GM19328 (cell line): ENCODE results near the gene SERPINE1.
"Not testable (repeated sequence)": the region's sequence is repeated elsewhere in the genome, so short reads cannot be mapped to it uniquely, and the experiment has no call there.

ENCODE experiments used
- ATAC-seq: cut with Tn5 transposase; IDR thresholded peaks from one replicate; pipeline ENCODE4 v1.9.1; 2021; ENCODE audit warnings: mild to moderate bottlenecking, moderate library complexity; ENCODE audit not compliant: unreplicated experiment

SERPINE1 gene

DNA sequence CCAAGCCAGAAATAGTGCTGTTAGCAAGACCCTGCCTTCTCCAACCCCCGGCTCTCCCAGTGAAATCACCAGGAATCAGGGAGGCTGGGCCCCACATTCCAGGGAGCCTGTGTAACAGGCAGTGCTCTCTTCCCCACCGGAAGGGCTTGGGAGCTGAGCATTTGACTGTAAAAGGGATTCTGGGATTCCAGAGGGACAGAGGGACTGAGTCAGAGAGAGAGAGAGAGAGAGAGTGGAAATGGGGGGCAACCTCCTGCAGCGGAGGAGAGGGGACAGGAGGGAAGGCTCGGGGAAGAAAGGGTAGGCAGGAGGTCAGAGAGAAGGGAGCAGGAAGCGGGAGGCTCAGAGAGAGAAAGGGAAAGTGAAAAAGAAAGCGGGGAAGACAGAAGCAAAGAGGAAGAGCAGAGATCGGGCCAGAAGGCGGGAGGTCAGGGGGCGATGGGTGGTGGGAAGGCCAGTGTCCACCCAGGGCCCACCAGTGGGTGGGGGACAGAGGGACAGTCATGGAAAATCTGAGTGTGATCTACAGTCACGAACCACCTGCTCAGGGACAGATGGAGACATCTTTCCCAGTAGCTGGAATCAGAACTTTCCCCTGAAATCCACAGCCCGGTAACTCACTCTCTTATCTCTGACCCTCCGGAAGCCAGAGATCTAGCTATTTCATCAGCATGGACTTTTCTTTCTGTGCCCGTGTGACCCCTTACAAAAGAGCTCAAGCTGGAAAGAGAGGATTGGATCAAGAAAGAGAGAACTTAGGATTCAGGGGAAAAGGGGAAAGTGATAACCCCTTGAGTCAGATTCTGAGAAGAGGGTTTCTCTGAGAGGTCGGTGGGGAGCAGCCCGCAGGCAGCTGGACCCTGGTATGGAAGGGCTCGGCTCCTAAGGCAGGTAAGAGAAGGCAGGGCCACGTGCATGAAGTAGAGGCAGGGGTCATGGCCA, 4.6 kb upstream of the SERPINE1 start:
- no peak for ATAC-seq

DNA sequence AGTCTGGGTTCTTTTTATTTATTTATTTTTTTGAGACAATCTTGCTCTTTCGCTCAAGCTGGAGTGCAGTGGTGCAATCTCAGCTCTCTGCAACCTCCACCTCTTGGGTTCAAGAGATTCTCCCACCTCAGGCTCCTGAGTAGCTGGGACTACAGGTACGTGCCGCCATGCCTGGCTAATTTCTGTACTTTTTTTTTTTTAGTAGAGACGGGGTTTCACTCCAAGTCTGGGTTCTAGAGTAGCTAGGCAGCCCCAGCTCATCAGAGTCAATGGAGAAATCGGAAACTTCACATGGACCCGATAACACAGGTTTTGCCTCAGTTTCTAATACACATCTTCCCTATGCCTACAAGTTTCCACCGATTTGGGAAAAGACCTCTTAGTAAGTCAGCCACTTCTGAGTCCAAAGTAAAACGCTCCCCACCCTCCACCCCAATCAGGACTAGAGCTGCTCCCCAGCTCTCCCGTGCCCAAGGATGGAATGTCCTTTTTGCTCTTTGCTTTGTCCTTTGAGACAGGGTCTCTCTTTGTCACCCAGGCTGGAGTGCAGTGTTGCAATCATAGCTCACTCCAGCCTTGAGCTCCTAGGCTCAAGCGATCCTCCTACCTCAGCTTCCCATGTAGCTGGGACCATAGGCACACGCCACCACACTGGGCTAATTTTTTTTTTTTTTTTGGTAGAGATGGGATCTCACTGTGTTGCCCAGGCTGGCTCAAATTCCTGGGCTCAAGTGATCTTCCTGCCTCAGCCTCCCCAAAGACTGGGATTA, 3.8 kb upstream of the SERPINE1 start:
- ATAC-seq: no peak

DNA sequence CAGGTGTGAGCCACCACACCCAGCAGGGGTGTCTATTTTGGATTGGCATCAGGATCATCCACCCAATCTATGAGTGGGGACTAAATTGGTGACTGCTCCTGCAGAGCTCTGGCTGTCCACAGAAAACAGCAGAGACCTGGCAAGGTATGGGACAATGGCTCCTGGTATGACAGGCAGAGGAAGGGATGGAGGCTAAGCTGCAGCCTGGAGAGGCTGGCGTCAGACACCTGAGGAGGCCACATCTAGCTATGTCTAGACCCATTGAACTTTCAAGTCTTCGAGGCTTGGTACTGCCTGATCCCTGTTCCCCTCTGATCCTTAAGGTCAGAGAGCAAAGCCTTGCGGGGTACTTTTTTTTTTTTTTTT, 3.2 kb upstream of the SERPINE1 start:
- no peak for ATAC-seq

DNA sequence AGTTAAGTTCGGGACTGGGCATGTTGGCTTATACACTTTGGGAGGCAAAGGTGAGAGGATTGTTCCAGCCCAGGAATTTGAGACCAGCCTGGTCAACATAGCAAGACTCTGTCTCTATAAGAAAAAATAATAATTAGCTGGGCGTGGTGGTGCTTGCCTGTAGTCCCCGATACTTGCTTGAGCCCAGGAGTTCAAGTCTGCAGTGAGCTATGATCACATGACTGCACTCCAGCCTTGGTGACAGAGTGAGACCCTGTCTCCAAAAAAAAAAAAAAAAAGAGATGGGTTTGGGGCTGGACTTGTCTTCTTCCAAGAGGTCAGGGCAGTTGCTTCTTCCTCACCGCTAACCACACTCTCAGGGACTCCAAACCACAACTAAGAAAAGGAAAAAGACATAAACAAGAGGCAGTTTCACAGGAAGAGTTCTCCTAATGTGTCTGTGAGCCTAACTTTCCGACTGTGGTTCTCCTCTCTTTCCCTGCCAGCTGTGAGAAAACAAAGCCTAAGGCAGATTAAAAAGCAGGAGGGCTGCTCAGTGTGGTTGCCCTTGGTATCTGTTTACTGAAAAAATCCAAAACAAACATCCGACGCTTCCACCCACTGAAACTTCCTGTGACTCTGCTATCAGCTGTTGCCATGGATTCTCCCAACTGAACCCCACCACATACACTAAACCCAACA, 2.4 kb upstream of the SERPINE1 start:
- ATAC-seq: no peak

DNA sequence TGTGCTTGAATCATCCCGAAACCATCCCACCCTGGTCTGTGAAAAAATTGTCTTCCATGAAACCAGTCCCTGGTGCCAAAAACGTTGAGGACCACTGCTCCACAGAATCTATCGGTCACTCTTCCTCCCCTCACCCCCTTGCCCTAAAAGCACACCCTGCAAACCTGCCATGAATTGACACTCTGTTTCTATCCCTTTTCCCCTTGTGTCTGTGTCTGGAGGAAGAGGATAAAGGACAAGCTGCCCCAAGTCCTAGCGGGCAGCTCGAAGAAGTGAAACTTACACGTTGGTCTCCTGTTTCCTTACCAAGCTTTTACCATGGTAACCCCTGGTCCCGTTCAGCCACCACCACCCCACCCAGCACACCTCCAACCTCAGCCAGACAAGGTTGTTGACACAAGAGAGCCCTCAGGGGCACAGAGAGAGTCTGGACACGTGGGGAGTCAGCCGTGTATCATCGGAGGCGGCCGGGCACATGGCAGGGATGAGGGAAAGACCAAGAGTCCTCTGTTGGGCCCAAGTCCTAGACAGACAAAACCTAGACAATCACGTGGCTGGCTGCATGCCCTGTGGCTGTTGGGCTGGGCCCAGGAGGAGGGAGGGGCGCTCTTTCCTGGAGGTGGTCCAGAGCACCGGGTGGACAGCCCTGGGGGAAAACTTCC, 784 bp upstream of the SERPINE1 start:
- no peak for ATAC-seq

DNA sequence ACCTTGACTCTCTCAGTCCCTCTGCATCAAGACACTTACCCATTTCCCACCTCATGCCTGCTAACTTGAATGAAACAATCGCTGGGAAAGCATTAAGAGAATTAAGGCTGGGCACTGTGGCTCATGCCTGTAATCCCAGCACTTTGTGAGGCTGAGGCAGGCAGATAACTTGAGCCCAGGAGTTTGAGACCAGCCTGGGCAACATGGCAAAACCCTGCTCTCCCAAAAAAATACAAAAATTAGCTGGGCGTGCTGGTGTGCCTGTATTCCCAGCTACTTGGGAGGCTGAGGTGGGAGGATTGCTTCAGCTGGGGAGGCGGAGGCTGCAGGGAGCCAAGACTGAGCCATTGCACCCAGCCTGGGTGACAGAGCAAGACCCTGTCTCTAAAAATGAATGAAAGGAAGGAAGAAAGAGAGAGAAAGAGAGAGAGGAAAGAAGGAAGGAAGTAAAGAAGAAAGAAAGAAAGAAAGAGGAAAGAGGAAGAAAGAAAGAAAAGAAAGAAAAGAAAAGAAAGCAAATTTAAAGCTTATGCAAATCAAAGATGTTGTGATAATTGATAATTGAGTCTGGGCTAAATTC, 646 bp downstream of the SERPINE1 start:
- ATAC-seq: no peak

DNA sequence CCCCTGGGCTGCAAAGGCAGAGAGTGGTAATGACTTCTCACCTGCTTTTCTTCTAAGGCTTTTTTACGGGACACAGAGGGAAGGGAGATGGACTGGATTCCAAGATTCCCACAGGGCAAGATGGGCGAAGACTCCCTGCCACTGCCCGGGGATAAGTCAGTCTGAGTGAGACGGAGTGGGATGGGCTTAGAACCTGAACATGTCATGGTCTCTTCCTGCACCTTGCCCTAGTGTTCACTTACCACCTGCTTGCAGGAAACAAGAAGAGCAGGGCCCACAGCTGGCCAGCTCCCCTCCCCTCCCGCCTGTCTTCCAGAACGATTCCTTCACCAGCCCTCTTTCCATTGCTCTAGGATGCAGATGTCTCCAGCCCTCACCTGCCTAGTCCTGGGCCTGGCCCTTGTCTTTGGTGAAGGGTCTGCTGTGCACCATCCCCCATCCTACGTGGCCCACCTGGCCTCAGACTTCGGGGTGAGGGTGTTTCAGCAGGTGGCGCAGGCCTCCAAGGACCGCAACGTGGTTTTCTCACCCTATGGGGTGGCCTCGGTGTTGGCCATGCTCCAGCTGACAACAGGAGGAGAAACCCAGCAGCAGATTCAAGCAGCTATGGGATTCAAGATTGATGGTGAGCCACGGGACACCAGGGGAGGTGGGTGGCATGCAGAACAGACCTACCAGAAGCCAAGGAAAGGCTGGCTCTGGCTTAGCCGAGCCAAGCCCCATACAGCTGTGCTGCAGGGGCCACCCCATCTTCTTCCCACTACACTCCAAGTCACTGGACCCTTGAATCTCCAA, 1.3 kb downstream of the SERPINE1 start:
- no peak for ATAC-seq

DNA sequence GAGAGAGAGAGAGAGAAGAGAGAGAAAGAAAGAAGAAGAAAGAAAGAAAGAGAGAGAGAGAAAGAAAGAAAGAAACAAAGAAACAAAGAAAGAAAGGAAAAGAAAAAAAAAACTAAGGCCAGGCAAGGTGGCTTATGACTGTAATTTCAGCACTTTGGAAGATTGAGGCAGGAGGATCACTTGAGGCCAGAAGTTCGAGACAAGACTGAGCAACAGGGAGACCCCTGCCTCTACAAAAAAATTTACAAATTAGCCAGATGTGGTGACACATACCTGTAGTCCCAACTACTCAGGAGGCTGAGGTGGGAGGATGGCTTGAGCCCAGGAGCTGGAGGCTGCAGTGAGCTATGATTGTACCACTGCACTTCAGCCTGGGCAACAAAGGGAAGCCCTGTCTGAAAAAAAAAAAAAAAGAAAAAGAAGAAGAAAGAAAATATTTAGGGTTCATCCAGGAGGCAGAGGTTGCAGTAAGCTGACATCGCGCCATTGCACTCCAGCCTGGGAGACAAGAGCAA, 2.8 kb downstream of the SERPINE1 start:
- ATAC-seq: no peak

DNA sequence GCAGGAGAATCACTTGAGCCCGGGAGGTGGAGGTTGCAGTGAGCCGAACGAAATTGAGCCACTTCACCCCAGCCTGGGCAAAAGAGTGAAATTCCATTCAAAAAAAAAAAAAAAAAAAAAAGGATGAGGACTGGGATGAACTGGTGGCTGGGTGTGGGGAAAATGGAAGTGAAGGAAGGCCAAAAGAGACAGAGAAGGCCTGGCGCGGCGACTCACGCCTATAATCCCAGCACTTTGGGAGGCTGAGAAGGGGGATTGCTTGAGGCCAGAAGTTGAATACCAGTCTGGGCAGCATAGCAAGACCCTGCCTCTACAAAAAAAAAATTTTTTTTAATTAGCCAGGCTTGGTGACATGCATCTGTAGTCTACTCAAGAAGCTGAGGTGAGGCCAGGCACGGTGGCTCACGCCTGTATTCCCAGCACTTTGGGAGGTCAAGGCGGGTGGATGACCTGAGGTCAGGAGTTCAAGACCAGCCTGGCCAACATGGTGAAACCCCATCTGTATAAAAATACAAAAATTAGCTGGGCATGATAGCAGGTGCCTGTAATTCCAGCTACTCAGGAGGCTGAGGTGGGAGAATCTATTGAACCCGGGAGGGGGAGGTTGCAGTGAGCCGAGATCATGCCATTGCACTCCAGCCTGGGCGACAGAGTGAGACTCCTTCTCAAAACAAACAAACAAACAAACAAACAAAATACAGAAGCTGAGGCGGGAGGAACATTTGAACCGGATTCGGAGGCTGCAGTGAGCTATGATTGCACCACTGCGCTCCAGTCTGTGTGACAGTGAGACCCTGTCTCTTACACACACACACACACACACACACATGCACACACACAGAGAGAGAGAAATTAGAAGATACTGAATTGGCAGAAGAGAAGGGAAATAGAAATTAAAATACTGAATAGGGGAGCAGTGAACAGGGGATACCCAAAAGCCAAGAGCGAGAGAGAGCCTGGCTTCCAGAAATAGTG, 6.0 kb downstream of the SERPINE1 start:
- ATAC-seq: not testable (repeated sequence)

DNA sequence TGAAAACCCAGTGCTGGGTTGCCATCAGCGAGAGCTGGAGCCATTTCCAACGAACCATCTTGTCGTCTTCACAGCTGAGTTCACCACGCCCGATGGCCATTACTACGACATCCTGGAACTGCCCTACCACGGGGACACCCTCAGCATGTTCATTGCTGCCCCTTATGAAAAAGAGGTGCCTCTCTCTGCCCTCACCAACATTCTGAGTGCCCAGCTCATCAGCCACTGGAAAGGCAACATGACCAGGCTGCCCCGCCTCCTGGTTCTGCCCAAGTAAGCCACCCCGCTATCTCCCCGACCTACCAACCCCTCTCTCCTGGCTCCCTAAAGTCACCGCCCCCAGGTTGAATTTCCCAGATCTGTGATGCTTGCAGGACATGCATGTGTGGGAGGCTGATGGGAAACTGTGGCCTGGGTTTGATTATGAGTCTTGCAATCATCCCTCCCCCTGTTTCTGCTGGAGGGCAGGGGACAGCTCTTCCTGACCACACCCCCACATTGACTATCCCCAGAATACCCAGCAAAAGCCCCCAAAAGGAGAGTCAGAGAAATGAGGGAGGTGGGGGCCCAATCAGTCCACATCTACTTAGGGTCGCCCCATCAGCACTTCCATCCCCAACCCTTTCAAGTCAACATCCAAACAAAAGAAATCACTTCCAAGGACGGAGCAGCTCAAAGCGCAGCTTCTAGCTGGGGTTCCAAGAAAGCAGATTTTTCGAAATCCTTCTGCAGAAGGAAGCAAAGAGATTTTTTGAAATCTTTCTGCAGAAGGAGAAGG, 6.9 kb downstream of the SERPINE1 start:
- no peak for ATAC-seq

DNA sequence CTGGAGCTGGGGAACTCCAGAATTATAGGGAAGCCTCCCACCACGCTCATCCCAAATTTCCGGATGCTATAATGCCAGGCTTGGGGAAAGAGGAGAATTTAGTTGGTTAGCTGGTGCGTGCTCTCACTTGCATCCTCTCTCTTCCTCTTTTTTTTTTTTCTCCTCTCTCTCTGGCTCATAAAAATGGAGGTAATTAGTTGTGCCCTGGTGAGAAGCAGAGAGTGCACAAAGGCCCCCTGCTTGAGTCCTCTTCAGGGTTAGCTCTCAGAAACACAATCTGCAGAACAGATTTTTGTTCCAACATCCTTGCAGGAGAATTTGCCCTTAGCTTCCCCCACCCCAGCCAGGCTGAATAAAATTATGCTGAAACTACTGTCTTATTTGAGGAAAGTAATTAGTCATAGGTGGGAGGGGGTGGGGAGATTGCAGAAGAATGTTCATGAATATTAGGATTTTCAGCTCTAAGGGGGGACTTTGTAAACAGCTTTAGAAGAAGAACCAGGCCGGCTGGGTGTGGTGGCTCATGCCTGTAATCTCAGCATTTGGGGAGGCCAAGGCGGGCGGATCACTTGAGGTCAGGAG, 7.6 kb downstream of the SERPINE1 start:
- no peak for ATAC-seq

DNA sequence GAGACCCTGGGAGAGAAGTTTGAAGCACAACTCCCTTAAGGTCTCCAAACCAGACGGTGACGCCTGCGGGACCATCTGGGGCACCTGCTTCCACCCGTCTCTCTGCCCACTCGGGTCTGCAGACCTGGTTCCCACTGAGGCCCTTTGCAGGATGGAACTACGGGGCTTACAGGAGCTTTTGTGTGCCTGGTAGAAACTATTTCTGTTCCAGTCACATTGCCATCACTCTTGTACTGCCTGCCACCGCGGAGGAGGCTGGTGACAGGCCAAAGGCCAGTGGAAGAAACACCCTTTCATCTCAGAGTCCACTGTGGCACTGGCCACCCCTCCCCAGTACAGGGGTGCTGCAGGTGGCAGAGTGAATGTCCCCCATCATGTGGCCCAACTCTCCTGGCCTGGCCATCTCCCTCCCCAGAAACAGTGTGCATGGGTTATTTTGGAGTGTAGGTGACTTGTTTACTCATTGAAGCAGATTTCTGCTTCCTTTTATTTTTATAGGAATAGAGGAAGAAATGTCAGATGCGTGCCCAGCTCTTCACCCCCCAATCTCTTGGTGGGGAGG, 10.8 kb downstream of the SERPINE1 start:
- no peak for ATAC-seq

DNA sequence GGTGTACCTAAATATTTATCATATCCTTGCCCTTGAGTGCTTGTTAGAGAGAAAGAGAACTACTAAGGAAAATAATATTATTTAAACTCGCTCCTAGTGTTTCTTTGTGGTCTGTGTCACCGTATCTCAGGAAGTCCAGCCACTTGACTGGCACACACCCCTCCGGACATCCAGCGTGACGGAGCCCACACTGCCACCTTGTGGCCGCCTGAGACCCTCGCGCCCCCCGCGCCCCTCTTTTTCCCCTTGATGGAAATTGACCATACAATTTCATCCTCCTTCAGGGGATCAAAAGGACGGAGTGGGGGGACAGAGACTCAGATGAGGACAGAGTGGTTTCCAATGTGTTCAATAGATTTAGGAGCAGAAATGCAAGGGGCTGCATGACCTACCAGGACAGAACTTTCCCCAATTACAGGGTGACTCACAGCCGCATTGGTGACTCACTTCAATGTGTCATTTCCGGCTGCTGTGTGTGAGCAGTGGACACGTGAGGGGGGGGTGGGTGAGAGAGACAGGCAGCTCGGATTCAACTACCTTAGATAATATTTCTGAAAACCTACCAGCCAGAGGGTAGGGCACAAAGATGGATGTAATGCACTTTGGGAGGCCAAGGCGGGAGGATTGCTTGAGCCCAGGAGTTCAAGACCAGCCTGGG, 11.4 kb downstream of the SERPINE1 start:
- ATAC-seq: no peak

DNA sequence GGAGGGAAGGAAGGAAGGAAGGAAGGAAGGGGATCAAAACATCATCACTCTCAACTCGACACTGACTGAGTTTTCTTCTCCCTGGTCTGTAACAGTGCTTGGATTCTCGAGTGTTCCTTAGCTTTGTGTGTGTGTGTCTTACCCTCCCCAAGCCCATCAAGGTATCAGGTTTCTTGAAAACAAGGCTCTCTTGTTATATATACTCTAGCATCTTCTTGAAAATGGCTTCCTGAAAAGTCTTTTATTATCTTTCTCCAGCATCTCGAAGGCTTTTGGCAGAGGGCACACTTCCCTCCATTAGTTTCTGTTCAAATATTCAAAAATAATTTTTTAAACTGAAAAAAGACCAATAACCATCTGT, 13.4 kb downstream of the SERPINE1 start:
- ATAC-seq: no peak

DNA sequence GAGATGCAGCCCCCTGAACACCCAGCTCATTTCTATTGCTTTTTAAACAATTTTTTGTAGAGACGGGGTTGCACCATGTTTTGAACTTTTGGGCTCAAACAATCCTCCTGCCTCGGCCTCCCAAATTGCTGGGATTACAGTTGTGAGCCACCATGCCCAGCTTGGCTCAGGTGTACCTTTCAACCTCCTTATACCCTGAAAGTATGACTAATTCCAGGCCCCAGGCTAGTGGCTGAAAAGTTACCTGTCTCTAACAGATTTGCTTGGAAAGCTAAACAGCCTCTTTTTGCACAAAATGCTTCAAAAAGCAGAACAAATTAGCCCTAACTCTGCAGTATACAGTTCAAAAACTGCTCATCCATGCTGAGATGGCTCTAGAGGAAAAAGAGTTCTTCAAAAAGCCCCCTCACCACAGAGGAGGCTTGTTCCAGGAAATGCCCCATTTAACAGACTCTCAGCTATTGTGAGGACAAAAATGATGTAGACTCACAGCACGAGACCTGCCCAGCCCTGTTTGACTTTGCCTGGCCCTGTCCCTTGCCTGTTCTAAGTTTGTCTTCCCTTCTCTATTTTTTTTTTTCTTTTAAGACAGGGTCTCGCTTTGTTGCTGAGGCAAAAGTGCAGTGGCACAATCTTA, 14.0 kb downstream of the SERPINE1 start:
- no peak for ATAC-seq
